K562 (cell line): ENCODE data around the gene EME2. TPM values are rescaled to one million over a fixed set of nuclear protein-coding genes. Genes with fewer than 3 reads are reported as not detected.

Source experiments
- DNMT1 ChIP-seq: fragments of 450-650 bp; IDR thresholded peaks from 2 replicates; pipeline ENCODE4 v1.6.1; 2016; ENCODE audit warnings: antibody characterized with exemption, mild to moderate bottlenecking
- FOXP1 ChIP-seq: sonication (generic); formaldehyde crosslinking; IDR thresholded peaks from 2 replicates; pipeline ENCODE4 v1.8.0; 2022; ENCODE audit warnings: mild to moderate bottlenecking, missing genetic modification reagents
- GATAD2A ChIP-seq: fragments of 450-650 bp; IDR thresholded peaks from 2 replicates; pipeline ENCODE4 v1.6.1; 2017
- MECOM ChIP-seq: fragments of 250-450 bp; sonication (Bioruptor Pico); IDR thresholded peaks from 2 replicates; pipeline ENCODE4 v1.8.0; 2022; ENCODE audit warnings: inconsistent platforms
- MYC ChIP-seq, 2 experiments: fragments of 250-450 bp in 1 of 2; sonication (Bioruptor Pico) in 1 of 2; IDR thresholded peaks; 2 replicates each; pipeline versions ENCODE4 v1.5.1 to v1.6.1; 2012 to 2021; ENCODE audit warnings: low read depth in 2 of 2, borderline replicate concordance in 1 of 2, improper control_type of control experiment in 1 of 2, low read length in 1 of 2, mild to moderate bottlenecking in 1 of 2, moderate library complexity in 1 of 2
- NUFIP1 ChIP-seq: fragments of 450-650 bp; IDR thresholded peaks from 2 replicates; pipeline ENCODE4 v1.6.1; 2018; ENCODE audit not compliant: partially characterized antibody
- PHB2 ChIP-seq: fragments of 450-650 bp; IDR thresholded peaks from 2 replicates; pipeline ENCODE4 v1.6.1; 2017; ENCODE audit warnings: low read depth
- RFX5 ChIP-seq: IDR thresholded peaks from 2 replicates; pipeline ENCODE4 v1.6.1; 2011; ENCODE audit warnings: low read depth, mild to moderate bottlenecking, improper control_type of control experiment, low read length
- SAFB2 ChIP-seq: fragments of 200-400 bp; formaldehyde crosslinking; IDR thresholded peaks from 2 replicates; pipeline ENCODE4 v1.6.1; 2018; ENCODE audit warnings: borderline replicate concordance, low read length, low read depth, moderate library complexity; ENCODE audit not compliant: severe bottlenecking
- SREBF2 ChIP-seq: sonication (generic); formaldehyde crosslinking; IDR thresholded peaks from 2 replicates; pipeline ENCODE4 v1.4.0; 2020; ENCODE audit warnings: mild to moderate bottlenecking, missing genetic modification reagents
- SRSF1 ChIP-seq: fragments of 200-400 bp; formaldehyde crosslinking; IDR thresholded peaks from 2 replicates; pipeline ENCODE4 v1.6.1; 2017; ENCODE audit warnings: mild to moderate bottlenecking, low read depth, low read length, moderate library complexity
- SRSF3 ChIP-seq: fragments of 200-400 bp; formaldehyde crosslinking; IDR thresholded peaks from 2 replicates; pipeline ENCODE4 v1.6.1; 2016; ENCODE audit warnings: mild to moderate bottlenecking, low read length, moderate library complexity; ENCODE audit not compliant: insufficient read depth
- TAF15 ChIP-seq: fragments of 200-400 bp; formaldehyde crosslinking; IDR thresholded peaks from 2 replicates; pipeline ENCODE4 v1.6.1; 2017; ENCODE audit warnings: mild to moderate bottlenecking, low read depth, low read length, moderate library complexity
- ZKSCAN1 ChIP-seq: fragments of 150-350 bp; IDR thresholded peaks from 2 replicates; pipeline ENCODE4 v1.6.1; 2016; ENCODE audit warnings: low read depth, low read length
- ZNF133 ChIP-seq: fragments of 250-450 bp; sonication (Bioruptor Pico); IDR thresholded peaks from 2 replicates; pipeline ENCODE4 v1.4.0; 2020; ENCODE audit warnings: mild to moderate bottlenecking
- ZNF584 ChIP-seq: fragments of 200-800 bp; sonication (Bioruptor generic); IDR thresholded peaks from 2 replicates; pipeline ENCODE4 v1.6.1; 2016; ENCODE audit warnings: low read depth, mild to moderate bottlenecking, missing genetic modification characterization, missing compliant biosample characterization
- ZNF699 ChIP-seq: fragments of 250-450 bp; sonication (Bioruptor Pico); IDR thresholded peaks from 2 replicates; pipeline ENCODE4 v1.8.0; 2021; ENCODE audit warnings: mild to moderate bottlenecking, moderate library complexity; ENCODE audit not compliant: insufficient replicate concordance
- polyA plus RNA-seq, 8 experiments: library from polyadenylated mRNA; depleted of rRNA in 4 of 8; stranded (reverse) in 5 of 8; unstranded in 3 of 8; fragments of >200 nt; fragmentation: Nextera tagmentation in 2 of 8; fragmentation: Illumina TruSeq in 1 of 8; extraction: Ambion mirVana in 2 of 8; extraction: Trizol in 1 of 8; gene quantifications; 2 replicates each; pipeline versions ENCODE4 v1.2.1 to v1.2.3, GENCODE V29; 2011 to 2014; ENCODE audit warnings: inconsistent platforms in 1 of 8, missing spikeins in 1 of 8
- total RNA-seq, 7 experiments: library from RNA; depleted of rRNA in 6 of 7; stranded (reverse); fragments of >200 nt in 6 of 7; fragmentation: Illumina TruSeq in 2 of 7; extraction: Trizol in 2 of 7; gene quantifications; 2 replicates each; pipeline versions ENCODE4 v1.2.1 to v1.2.3, GENCODE V29; 2011 to 2021; ENCODE audit warnings: low replicate concordance in 1 of 7
- TF ChIP-seq, protein P1 (sequence below): sonication (generic); formaldehyde crosslinking; IDR thresholded peaks from 2 replicates; pipeline ENCODE4 v1.8.1; 2023; ENCODE audit warnings: mild to moderate bottlenecking, missing genetic modification reagents, moderate library complexity
- TF ChIP-seq, protein P2 (sequence below): fragments of 250-450 bp; sonication (Bioruptor Pico); IDR thresholded peaks from 2 replicates; pipeline ENCODE4 v1.5.0; 2021; ENCODE audit warnings: mild to moderate bottlenecking, borderline replicate concordance
- TF ChIP-seq, protein P3 (sequence below): fragments of 450-650 bp; conservative IDR thresholded peaks from 2 replicates; pipeline ENCODE4 v1.6.1; 2016; ENCODE audit warnings: missing genetic modification characterization, low read depth, mild to moderate bottlenecking, control low read depth, missing compliant biosample characterization
- TF ChIP-seq, protein P4 (sequence below): fragments of 450-650 bp; formaldehyde crosslinking; IDR thresholded peaks from 2 replicates; pipeline ENCODE4 v1.4.0; 2020; ENCODE audit warnings: mild to moderate bottlenecking, mixed read lengths

Gene EME2
- total and polyA plus RNA-seq, 9 of the 15 experiments (the other 6 are each of a cell fraction or from before 2014, with no cell fraction given), result 0.35 to 19.9 (median 3.5) TPM

DNA sequence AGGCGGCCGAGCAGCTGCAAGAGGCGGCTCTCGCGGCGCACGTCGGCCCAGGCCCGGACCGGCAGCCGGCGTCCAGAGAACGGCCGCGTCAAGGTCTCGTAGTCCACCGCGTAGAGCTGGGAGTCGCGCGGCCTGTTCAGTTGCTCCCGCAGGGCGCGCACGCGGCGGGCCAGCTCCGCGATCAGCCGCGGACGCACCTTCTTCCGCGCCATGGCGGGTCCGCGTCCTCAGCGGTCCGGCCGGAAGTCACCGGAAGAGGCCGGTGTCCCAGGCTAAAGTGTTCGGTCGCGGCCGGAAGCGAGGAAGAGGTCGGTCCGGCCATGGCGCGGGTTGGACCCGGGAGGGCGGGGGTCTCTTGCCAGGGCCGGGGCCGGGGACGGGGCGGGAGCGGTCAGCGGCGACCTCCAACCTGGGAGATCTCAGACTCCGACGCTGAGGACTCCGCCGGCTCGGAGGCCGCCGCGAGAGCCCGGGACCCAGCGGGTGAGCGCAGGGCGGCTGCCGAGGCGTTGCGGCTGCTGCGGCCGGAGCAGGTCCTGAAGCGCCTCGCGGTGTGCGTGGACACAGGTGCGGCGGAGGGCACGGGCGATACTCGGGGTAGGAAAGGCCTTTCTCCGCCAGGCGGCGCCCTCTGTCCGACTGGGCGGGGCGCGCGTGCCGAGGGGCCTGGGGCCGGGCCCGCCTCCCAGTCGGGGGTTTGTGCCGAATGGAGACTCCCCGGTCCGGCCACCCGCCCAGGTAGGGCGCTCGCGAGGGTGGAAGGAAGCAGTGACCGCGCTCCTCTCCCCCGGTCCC lies 495 bp downstream of the EME2 start, which contains the start of gene MRPS34 (continued):
- TF ChIP-seq, protein P1, sequence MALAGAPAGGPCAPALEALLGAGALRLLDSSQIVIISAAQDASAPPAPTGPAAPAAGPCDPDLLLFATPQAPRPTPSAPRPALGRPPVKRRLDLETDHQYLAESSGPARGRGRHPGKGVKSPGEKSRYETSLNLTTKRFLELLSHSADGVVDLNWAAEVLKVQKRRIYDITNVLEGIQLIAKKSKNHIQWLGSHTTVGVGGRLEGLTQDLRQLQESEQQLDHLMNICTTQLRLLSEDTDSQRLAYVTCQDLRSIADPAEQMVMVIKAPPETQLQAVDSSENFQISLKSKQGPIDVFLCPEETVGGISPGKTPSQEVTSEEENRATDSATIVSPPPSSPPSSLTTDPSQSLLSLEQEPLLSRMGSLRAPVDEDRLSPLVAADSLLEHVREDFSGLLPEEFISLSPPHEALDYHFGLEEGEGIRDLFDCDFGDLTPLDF (CRISPR knock-in tag), result peak; percentile 86; the same call in 1 of the 2 replicates
- TF ChIP-seq GATAD2A (no peak), SRSF1 (no peak), NUFIP1 (no peak), ZNF699 (CRISPR knock-in tag) (no peak), PHB2 (no peak), DNMT1 (no peak), SAFB2 (no peak), TAF15 (no peak), SRSF3 (no peak), ZNF133 (CRISPR knock-in tag) (no peak), RFX5 (no peak), FOXP1 (CRISPR knock-in tag) (0 out of 2 replicates have a peak, but pooled peaks have one; percentile 41), MECOM (CRISPR knock-in tag) (no peak), ZNF584 (CRISPR knock-in tag) (peak; percentile 73), SREBF2 (CRISPR knock-in tag) (no peak), MYC (IDR thresholded peaks at IDR 0.05; ENCODE audit: low read depth, low read length) (peak; percentile 89), MYC (CRISPR knock-in tag; IDR thresholded peaks at IDR 0.05; ENCODE audit: borderline replicate concordance, low read depth) (no peak; the same call in 1 of the 2 replicates), ZKSCAN1 (0 out of 2 replicates have a peak, but pooled peaks have one; percentile 22)
- TF ChIP-seq, protein P2, sequence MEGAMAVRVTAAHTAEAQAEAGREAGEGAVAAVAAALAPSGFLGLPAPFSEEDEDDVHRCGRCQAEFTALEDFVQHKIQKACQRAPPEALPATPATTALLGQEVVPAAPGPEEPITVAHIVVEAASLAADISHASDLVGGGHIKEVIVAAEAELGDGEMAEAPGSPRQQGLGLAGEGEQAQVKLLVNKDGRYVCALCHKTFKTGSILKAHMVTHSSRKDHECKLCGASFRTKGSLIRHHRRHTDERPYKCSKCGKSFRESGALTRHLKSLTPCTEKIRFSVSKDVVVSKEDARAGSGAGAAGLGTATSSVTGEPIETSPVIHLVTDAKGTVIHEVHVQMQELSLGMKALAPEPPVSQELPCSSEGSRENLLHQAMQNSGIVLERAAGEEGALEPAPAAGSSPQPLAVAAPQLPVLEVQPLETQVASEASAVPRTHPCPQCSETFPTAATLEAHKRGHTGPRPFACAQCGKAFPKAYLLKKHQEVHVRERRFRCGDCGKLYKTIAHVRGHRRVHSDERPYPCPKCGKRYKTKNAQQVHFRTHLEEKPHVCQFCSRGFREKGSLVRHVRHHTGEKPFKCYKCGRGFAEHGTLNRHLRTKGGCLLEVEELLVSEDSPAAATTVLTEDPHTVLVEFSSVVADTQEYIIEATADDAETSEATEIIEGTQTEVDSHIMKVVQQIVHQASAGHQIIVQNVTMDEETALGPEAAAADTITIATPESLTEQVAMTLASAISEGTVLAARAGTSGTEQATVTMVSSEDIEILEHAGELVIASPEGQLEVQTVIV, result no peak
- TF ChIP-seq, protein P3, sequence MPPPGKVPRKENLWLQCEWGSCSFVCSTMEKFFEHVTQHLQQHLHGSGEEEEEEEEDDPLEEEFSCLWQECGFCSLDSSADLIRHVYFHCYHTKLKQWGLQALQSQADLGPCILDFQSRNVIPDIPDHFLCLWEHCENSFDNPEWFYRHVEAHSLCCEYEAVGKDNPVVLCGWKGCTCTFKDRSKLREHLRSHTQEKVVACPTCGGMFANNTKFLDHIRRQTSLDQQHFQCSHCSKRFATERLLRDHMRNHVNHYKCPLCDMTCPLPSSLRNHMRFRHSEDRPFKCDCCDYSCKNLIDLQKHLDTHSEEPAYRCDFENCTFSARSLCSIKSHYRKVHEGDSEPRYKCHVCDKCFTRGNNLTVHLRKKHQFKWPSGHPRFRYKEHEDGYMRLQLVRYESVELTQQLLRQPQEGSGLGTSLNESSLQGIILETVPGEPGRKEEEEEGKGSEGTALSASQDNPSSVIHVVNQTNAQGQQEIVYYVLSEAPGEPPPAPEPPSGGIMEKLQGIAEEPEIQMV, result peak; percentile 81
- TF ChIP-seq, protein P4, sequence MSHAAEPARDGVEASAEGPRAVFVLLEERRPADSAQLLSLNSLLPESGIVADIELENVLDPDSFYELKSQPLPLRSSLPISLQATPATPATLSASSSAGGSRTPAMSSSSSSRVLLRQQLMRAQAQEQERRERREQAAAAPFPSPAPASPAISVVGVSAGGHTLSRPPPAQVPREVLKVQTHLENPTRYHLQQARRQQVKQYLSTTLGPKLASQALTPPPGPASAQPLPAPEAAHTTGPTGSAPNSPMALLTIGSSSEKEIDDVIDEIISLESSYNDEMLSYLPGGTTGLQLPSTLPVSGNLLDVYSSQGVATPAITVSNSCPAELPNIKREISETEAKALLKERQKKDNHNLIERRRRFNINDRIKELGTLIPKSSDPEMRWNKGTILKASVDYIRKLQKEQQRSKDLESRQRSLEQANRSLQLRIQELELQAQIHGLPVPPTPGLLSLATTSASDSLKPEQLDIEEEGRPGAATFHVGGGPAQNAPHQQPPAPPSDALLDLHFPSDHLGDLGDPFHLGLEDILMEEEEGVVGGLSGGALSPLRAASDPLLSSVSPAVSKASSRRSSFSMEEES (CRISPR knock-in tag), result no peak
